ENCODE measurements around the gene GPX3. TPM values are rescaled to one million over a fixed set of nuclear protein-coding genes. Genes with fewer than 3 reads are reported as not detected.

GPX3 gene
- total and polyA plus RNA-seq, 2 of the 8 experiments (the other 6 are each of a cell fraction or from before 2014, with no cell fraction given) = 27.8 to 77.9 TPM

DNA sequence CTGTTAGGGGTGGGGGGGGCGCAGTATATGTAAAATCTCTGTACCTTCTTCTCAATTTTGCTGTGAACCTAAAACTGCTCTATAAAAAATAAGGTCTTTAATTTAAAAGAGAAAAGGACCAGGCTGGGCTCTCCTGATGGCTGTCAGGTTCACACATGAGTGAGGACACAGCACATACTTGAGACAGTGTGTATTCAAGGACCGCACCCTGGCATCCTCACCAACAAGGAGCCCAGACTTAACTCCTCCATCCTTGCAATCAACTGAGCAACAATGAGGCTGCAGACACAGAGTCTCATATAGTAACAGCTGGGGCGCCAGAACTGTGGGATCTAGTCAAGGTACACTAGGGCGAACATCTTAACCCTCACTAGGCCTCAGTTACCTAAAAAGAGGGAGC lies 50.6 kb downstream of the GPX3 start:
- DNase-seq (ENCODE audit: low read depth in 1 of 2, low spot score in 2 of 2) = no peak
- no peak for FAIRE-seq
- H3K9ac ChIP-seq (replicated peaks in 1 of 4; ENCODE audit: extremely low read depth in 1 of 4, low read depth in 3 of 4, low read length in 3 of 4) = no peak overlapping the region
- H3K9me3 ChIP-seq (ENCODE audit: insufficient read depth in 2 of 2, low read depth in 1 of 2, low read length in 1 of 2) = no peaks in the 10 kb centered on the region
- H3K14ac ChIP-seq (ENCODE audit: insufficient read length) = no peak overlapping the region
- H4K20me1 ChIP-seq (replicated peaks in 1 of 2; ENCODE audit: control insufficient read depth in 1 of 2, insufficient read depth in 2 of 2, low read length in 2 of 2) = peaks cover 0 to 4% of the 10 kb centered on the region in 2 experiments
- H3K18ac ChIP-seq (ENCODE audit: extremely low read depth, low read length) = no peak overlapping the region
- no peak overlapping the region for H3K4me3 ChIP-seq (ENCODE audit: extremely low read depth in 1 of 4, insufficient read depth in 2 of 4, low read depth in 3 of 4, low read length in 4 of 4)
- no peak overlapping the region for H4K5ac ChIP-seq (ENCODE audit: insufficient read length, low read depth, low read length)
- ChIA-PET POLR2A (ENCODE audit: partially characterized antibody) (no interaction called here), CTCF (ENCODE audit: partially characterized antibody) (interaction anchor here (0.8 to 28.6 kb wide), 9 partner anchors 8 to 227 kb away, joined by 3 to 442 read pairs (median 4); partner anchors contain the start of gene TNIP1)
- H3K27me3 ChIP-seq (replicated peaks in 1 of 4; ENCODE audit: control insufficient read depth in 3 of 4, extremely low read depth in 1 of 4, insufficient read depth in 3 of 4, low read length in 3 of 4) = no peaks in the 10 kb centered on the region
- H3K4me1 ChIP-seq (replicated peaks in 1 of 4; ENCODE audit: control insufficient read depth in 3 of 4, insufficient read depth in 4 of 4, low read length in 3 of 4) = peaks cover 0 to 10% (median 5%) of the 10 kb centered on the region in 4 experiments; a peak in 4 of 7 replicates
- no peak overlapping the region for H3K27ac ChIP-seq (ENCODE audit: low read depth, low read length)
- H4K91ac ChIP-seq (replicated peaks; ENCODE audit: insufficient read length, low read length) = no peak overlapping the region
- no peak overlapping the region for H4K8ac ChIP-seq (ENCODE audit: extremely low read depth, insufficient read depth, low read length)
- no peak overlapping the region for H3K56ac ChIP-seq (replicated peaks; ENCODE audit: insufficient read length, low read depth, low read length)
- H3K23ac ChIP-seq (ENCODE audit: insufficient read length) = no peak overlapping the region
- H2BK20ac ChIP-seq (ENCODE audit: low read length) = no peak overlapping the region
- H2BK120ac ChIP-seq (replicated peaks; ENCODE audit: low read depth, low read length) = no peak overlapping the region
- no peak overlapping the region for H2AK5ac ChIP-seq (ENCODE audit: low read depth, low read length)
- no peaks in the 10 kb centered on the region for H3K36me3 ChIP-seq (ENCODE audit: control insufficient read depth in 2 of 4, insufficient read depth in 4 of 4, low read length in 3 of 4)
- H2BK15ac ChIP-seq (ENCODE audit: low read length) = no peak overlapping the region
- WGBS, 2 experiments (ENCODE audit: extremely low coverage in 1 of 2, insufficient coverage in 1 of 2, insufficient read length in 1 of 2, insufficient replicate concordance in 2 of 2, low coverage in 1 of 2, low lambda C conversion rate in 2 of 2, missing lambda C conversion rate in 1 of 2) = 98% methylated on average over 4 of the region's 4 CpGs; no CpG with 5 or more reads in 1 of the 2 experiments
- H2BK5ac ChIP-seq (ENCODE audit: low read depth, low read length) = no peak overlapping the region
- no peak overlapping the region for H3K4ac ChIP-seq (replicated peaks; ENCODE audit: insufficient read length, low read depth, low read length)
- H3K4me2 ChIP-seq (ENCODE audit: insufficient read depth in 1 of 2, low read depth in 2 of 2, low read length in 2 of 2) = no peak overlapping the region
- H3K79me2 ChIP-seq (ENCODE audit: control insufficient read depth in 1 of 2, insufficient read depth in 2 of 2, low read length in 2 of 2) = peaks cover 0 to 17% of the 10 kb centered on the region in 2 experiments; a peak in 2 of 4 replicates
- no peaks in the 10 kb centered on the region for H3K23me2 ChIP-seq (ENCODE audit: low read depth, low read length)
- peaks cover 6% of the 10 kb centered on the region; the same call in 1 of the 2 replicates for H3K79me1 ChIP-seq (ENCODE audit: low read depth, low read length)
- H2BK12ac ChIP-seq (ENCODE audit: low read depth, low read length) = no peak overlapping the region
- H2AFZ ChIP-seq (ENCODE audit: low read length) = no peak overlapping the region
- no peak for TF ChIP-seq KDM5A (IDR thresholded peaks at IDR 0.05; ENCODE audit: low read length)
